ENCODE measurements around the gene TMPRSS7.

TMPRSS7 gene

DNA sequence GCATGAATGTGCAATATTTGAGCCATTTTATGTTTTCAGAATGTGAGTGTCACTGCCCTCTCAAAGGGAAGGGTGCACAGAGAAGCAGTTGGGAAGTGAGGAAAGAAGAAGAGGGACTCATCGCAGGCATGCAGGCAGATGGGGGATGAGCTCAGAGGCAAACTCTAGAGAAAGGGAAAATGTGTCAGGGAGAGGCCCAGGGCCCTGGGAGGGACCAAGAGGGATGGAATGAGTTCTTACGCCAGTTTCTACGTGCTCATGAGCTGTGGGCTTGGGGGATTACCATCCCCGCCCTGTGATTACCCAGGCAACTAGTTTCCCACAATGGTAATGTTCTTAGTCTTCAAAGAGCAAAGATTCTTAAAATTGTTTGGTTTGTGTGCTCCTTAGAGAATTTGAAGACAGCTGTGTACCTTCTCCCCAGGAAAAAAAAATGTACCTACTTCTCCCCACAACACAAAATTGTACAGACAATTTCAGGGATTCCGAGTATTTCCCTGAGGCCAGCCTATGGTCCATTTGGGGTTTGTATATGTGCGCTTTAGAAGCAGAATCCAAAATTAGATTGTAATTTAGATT lies 80.7 kb downstream of the TMPRSS7 start:
- Histone ChIP-seq H3K36me3 (replicated peaks) (peaks cover 14% of the 10 kb centered on the region), H3K27ac (no peak overlapping the region), H3K27me3 (replicated peaks) (no peaks in the 10 kb centered on the region), H3K4me3 (ENCODE audit: low read depth, low read length) (no peak overlapping the region)
- DNase-seq, result no peak
- TF ChIP-seq, protein P1, sequence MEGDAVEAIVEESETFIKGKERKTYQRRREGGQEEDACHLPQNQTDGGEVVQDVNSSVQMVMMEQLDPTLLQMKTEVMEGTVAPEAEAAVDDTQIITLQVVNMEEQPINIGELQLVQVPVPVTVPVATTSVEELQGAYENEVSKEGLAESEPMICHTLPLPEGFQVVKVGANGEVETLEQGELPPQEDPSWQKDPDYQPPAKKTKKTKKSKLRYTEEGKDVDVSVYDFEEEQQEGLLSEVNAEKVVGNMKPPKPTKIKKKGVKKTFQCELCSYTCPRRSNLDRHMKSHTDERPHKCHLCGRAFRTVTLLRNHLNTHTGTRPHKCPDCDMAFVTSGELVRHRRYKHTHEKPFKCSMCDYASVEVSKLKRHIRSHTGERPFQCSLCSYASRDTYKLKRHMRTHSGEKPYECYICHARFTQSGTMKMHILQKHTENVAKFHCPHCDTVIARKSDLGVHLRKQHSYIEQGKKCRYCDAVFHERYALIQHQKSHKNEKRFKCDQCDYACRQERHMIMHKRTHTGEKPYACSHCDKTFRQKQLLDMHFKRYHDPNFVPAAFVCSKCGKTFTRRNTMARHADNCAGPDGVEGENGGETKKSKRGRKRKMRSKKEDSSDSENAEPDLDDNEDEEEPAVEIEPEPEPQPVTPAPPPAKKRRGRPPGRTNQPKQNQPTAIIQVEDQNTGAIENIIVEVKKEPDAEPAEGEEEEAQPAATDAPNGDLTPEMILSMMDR (IDR thresholded peaks at IDR 0.05; ENCODE audit: low read depth, low read length, missing control alignments), result no peak
- in situ Hi-C loops (cut with HindIII; ENCODE audit: low pct_ligation_motif_present, low sequenced_read_pairs), result no loop called here

DNA sequence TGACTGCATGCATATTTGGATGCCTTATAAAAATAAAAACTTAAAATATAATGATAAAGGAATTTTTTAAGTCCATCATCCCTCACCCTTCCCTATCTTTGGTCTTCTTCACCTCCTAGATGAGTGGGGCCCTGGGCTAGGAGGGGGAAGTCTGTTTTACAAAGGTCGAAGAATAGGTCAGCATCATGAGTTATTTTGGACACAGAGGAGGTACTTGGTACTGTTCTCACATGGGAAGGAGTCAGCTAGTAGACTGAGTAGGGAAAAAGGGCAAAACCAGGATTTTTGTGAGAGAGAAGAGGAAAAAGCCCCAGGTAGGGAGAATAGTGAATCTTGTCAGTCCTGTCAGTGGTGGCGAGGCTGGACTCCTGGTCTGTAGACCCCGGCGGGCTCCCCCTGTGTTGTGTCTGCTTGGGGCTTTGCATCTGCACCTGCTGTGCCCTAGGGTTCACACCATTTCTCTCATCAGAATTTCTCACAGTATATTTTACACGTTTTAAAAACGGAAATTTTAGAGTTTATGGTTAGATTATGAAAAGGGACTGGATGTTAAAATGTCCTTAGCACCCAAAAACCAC lies 81.4 kb downstream of the TMPRSS7 start:
- H3K36me3 ChIP-seq (replicated peaks), result peaks cover 14% of the 10 kb centered on the region

DNA sequence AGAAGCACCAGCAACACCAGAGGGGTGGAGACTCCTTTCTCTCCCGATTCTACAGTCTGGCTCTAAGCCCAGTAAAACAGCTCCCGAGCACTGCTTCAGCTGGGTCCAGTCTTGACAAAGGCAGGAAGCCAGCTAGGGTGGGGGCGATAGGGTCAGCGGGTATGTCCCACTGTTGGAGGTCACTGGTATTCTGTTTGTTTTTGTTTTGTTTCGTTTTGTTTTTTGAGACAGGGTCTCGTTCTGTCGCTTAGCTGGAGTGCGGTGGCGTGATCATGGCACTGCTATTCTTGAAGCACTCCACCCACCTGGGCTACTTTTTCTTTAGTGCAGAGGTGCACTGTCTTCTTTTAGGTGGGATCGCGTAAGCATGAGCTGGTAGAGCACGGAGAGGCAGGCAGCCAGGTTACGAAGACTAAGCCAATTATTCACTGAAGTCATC lies 82.2 kb downstream of the TMPRSS7 start:
- TF ChIP-seq, protein P1 (IDR thresholded peaks at IDR 0.05; ENCODE audit: low read depth, low read length, missing control alignments), result no peak
- Histone ChIP-seq H3K36me3 (replicated peaks) (peaks cover 10% of the 10 kb centered on the region), H3K27ac (no peak overlapping the region), H3K4me3 (ENCODE audit: low read depth, low read length) (no peak overlapping the region), H3K27me3 (replicated peaks) (no peaks in the 10 kb centered on the region)
- DNase-seq, result no peak
- in situ Hi-C loops (cut with HindIII; ENCODE audit: low pct_ligation_motif_present, low sequenced_read_pairs), result no loop called here

More for the DNA sequence above, 81.4 kb downstream of the TMPRSS7 start:
- H3K27me3 ChIP-seq (replicated peaks), result no peaks in the 10 kb centered on the region
- no peak overlapping the region for H3K27ac ChIP-seq
- no peak overlapping the region for H3K4me3 ChIP-seq (ENCODE audit: low read depth, low read length)
- TF ChIP-seq, protein P1 (IDR thresholded peaks at IDR 0.05; ENCODE audit: low read depth, low read length, missing control alignments), result no peak
- DNase-seq, result no peak
- in situ Hi-C loops (cut with HindIII; ENCODE audit: low pct_ligation_motif_present, low sequenced_read_pairs), result no loop called here

DNA sequence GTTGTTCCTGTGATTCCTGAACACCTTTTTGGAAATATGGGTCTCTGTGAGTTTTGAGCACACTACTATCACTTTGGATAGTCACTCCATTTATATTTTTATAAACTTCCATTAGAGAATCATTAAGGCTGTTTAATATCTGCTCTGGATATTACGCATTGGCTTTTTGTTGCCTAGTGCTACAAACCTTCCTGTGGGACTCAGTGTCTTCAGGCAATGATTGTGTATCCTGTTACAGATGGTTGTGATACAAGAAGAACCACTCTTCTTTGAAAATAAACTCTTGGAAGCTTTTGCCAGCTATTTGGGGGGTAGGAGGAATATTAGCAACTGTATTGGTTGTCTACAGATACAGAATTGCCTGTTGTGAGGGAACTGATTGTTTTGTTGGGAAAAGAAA lies 82.9 kb downstream of the TMPRSS7 start:
- TF ChIP-seq, protein P1 (IDR thresholded peaks at IDR 0.05; ENCODE audit: low read depth, low read length, missing control alignments), result no peak
- no peak for DNase-seq
- in situ Hi-C loops (cut with HindIII; ENCODE audit: low pct_ligation_motif_present, low sequenced_read_pairs), result no loop called here
- Histone ChIP-seq H3K36me3 (replicated peaks) (peaks cover 10% of the 10 kb centered on the region), H3K4me3 (ENCODE audit: low read depth, low read length) (no peak overlapping the region), H3K27ac (no peak overlapping the region), H3K27me3 (replicated peaks) (no peaks in the 10 kb centered on the region)

DNA sequence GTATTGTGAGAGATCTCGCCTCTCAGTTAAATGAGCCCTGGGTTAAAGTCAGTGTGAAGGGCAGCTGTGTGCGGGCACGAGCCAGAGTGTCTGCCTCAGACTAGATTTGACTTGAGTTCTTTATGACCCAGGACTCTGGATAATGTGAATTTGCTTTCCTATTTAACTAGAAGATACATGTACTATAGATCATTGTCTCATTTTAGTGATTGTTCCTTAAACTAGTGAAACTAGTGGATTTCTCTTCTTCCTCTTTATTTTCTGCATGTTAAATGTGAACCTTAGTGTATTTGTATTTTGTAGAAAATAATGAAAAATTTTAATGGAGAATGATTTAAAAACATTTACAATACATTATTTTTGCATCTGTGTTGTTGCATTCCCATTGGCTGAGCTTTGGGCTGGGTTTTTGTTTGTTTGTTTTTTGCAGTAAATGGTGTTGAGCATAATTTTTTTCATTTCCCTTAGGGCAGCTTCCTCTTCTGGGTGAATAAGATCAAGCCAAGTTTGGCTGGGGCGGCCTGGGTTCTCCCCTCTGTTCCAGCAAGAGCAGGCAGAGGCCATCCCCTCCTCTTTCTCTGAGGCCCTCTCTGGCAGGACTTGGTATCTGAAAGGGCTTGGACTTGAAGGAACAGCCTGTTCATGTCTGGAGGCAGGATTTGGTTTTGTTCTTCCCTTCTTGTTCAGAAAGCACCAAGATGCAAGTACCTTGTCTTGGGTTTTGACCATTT lies 83.5 kb downstream of the TMPRSS7 start:
- no peaks in the 10 kb centered on the region for H3K27me3 ChIP-seq (replicated peaks)
- H3K27ac ChIP-seq, result no peak overlapping the region
- TF ChIP-seq, protein P1 (IDR thresholded peaks at IDR 0.05; ENCODE audit: low read depth, low read length, missing control alignments), result peak; percentile 14
- DNase-seq, result no peak
- no peak overlapping the region for H3K4me3 ChIP-seq (ENCODE audit: low read depth, low read length)
- in situ Hi-C loops (cut with HindIII; ENCODE audit: low pct_ligation_motif_present, low sequenced_read_pairs), result no loop called here
- H3K36me3 ChIP-seq (replicated peaks), result peaks cover 8% of the 10 kb centered on the region
